GM12891 (cell line): ENCODE data around the gene ASNS.
"Not testable (repeated sequence)": the region's sequence is repeated elsewhere in the genome, so short reads cannot be mapped to it uniquely, and the experiment has no call there.

Experiments
- POLR2A ChIP-seq: IDR thresholded peaks from 2 replicates; pipeline ENCODE4 v1.6.1; 2011; ENCODE audit warnings: low read depth, low read length, control low read depth
- POLR2AphosphoS5 ChIP-seq: IDR thresholded peaks from 2 replicates; pipeline ENCODE4 v1.6.1; 2011; ENCODE audit warnings: low read depth, low read length, control low read depth
- POU2F2 ChIP-seq: IDR thresholded peaks from 2 replicates; pipeline ENCODE4 v1.6.1; 2011; ENCODE audit warnings: low read depth, mild to moderate bottlenecking, control low read depth, low read length, moderate library complexity
- SPI1 ChIP-seq: IDR thresholded peaks from 2 replicates; pipeline ENCODE4 v1.6.1; 2011; ENCODE audit warnings: low read depth, low read length, control low read depth
- TAF1 ChIP-seq: IDR thresholded peaks from 2 replicates; pipeline ENCODE4 v1.6.1; 2011; ENCODE audit warnings: low read depth, low read length, control low read depth

GRCh38 chr7:97874894-97875293 lies 2.7 kb upstream of the ASNS start:
- TF ChIP-seq POLR2A, POLR2AphosphoS5, TAF1, SPI1, POU2F2: not testable (repeated sequence)
